ENCODE data around the gene DOCK4.
"Not testable (repeated sequence)": the region's sequence is repeated elsewhere in the genome, so short reads cannot be mapped to it uniquely, and the experiment has no call there.

The DOCK4 gene

GRCh38 chr7:112133328-112133727 is 72.9 kb downstream of the DOCK4 start:
- no peak for DNase-seq (ENCODE audit: low read depth in 2 of 2)

DNA sequence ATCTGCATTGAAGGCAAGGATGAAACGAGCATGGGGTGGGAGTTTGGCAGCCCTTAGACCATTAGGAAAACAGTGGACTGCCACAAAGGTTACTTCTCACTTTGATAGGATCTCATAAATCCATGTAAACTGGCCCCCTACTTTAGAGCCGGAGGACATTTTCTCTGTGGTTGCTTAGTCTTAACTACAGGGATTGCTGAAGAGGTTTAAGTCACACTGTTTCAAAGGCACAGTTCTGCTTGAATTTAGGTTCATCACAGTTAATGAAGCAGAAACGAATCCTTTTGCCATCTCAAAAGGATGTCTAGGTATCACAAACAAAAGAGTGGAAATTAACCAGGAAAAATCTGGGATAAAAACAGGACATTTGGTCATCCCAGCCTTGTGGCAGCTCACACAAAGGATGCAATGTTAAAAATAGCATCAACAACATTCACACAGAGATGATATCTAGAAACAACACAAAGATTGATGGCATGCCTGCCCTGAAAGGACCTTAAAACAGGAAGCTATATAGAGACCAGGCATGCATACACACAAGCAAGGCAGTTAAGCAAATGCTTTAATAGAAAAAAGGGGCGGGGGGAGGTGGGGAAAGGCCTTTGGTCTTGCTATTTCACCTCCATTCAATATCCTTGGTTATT is 74.0 kb downstream of the DOCK4 start:
- DNase-seq (ENCODE audit: low read depth in 2 of 2), result no peak

- no peak for DNase-seq (ENCODE audit: low read depth in 2 of 2)
Measured at GRCh38 chr7:112130729-112131410, 75.3 kb downstream of the DOCK4 start.

DNA sequence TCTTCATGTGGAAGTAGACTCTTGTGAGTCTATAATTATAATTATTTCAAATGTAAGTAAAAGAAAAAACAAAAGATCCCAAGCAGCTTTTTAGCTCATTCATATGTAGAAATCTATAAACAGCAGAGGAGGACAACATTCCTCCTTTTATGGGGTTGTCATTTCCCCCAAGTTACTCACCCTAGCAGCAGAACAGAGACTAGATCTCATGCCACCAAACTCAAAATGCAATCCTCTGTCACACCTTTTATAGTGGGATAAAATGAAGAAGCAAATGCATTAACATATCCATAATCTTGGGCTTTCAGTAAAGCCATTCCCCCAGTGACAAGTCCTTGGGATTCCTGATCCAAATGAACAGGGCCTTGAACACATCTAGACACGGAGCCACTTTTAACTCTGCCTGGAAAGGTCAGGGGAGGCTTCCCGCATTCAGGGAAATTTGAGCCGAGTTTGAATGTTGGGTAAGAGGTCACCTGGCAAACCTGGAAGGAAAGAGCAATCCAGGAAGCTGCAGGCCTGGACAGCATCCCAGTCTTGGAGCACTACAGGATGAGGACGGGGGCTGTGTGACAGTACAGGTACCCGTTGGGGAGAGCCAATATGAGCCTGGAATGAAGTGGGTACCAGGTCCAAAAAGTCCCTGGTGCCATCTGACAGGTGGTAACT is 76.4 kb downstream of the DOCK4 start:
- DNase-seq (ENCODE audit: low read depth in 2 of 2), result no peak

GRCh38 chr7:112128461-112129425 is 77.5 kb downstream of the DOCK4 start:
- not testable (repeated sequence) for DNase-seq (ENCODE audit: low read depth in 2 of 2)

DNA sequence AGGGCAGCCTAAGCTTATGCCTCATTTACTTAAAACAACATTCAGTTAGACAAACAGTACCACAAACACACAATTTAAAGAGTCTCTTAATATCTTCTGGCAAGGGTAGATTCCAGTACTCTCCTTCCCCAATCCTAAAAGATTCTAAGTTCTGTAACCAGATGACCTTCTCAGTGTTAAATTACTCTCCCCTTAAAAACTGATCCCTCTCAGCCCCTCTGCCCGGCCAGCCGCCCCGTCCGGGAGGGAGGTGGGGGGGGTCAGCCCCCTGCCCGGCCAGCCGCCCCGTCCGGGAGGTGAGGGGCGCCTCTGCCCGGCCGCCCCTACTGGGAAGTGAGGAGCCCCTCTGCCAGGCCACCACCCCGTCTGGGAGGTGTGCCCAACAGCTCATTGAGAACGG is 78.2 kb downstream of the DOCK4 start:
- DNase-seq (ENCODE audit: low read depth in 2 of 2), result not testable (repeated sequence)

GRCh38 chr7:112125250-112125649 is 80.9 kb downstream of the DOCK4 start:
- DNase-seq (ENCODE audit: low read depth in 2 of 2), result no peak

- no peak for DNase-seq (ENCODE audit: low read depth in 2 of 2)
Measured at GRCh38 chr7:112124061-112124766, 82.0 kb downstream of the DOCK4 start.

- DNase-seq (ENCODE audit: low read depth in 2 of 2), result no peak
Measured at GRCh38 chr7:112122798-112123197, 83.4 kb downstream of the DOCK4 start.

DNA sequence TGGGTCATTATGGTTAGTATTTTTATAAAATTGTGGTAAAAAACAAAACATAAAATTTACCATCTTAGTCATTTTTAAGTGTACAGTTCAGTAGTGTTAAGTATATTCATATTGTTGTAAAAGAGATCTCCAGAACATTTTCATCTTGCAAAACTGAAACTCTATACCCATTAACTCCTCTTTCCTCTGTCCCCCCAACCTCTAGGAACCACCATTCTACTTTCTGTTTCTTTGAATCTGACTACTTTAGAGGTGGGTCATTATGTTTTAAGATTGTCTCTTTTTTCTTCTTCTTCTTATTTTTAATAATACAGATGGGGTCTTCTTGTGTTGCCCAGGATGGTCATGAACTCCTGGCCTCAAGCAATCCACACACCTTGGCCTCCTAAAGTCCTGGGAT is 84.1 kb downstream of the DOCK4 start:
- no peak for DNase-seq (ENCODE audit: low read depth in 2 of 2)

GRCh38 chr7:112121318-112121717 is 84.9 kb downstream of the DOCK4 start:
- DNase-seq (ENCODE audit: low read depth in 2 of 2), result no peak

DNA sequence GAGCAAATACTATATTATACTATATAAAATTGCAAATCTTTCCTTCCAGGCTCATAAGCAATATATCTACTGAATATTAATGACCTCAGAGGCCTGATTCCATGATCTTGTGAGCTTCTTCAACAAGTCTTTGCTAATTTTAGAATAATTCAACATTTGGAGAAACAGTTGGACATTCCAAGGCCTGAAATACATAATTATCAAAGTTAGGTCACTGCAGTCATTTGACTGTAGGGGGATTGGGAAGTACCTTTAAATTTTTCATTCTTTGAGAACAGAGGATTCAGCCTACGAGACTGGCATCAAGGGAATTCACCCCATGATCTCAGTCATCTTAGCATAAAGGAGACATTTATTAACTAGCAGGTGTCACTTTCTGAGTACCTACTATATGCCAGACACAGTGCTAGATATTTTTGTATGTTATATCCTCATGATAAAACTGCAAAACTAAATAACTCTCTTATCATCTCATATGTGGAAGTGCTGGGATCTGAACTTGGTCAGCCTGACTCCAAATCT is 85.4 kb downstream of the DOCK4 start:
- DNase-seq (ENCODE audit: low read depth in 2 of 2), result no peak

- no peak for DNase-seq (ENCODE audit: low read depth in 2 of 2)
Measured at GRCh38 chr7:112118581-112119566, 87.3 kb downstream of the DOCK4 start.

GRCh38 chr7:112116894-112117293 is 89.3 kb downstream of the DOCK4 start:
- DNase-seq (ENCODE audit: low read depth in 2 of 2), result no peak

DNA sequence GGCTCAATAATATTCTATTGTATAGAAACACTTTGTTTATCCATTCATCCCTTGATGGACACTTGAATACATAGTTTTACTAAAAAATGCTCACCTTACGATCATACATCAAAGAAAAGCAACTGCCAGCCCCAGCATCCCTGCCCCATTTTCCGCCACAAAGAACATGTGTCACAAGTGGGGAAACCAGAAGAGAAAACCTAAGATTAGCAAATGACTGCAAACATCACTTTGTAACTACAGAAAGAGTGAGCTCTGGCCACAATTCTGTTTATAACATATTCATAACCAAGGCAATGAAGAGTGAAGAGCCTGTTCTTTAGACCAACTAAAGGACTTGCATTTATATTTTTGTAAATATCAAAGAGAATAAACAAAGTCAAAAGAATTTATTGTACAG is 89.8 kb downstream of the DOCK4 start:
- DNase-seq (ENCODE audit: low read depth in 2 of 2), result no peak

GRCh38 chr7:112115880-112116279 is 90.3 kb downstream of the DOCK4 start:
- DNase-seq (ENCODE audit: low read depth in 2 of 2), result no peak

GRCh38 chr7:112113913-112114575 is 92.2 kb downstream of the DOCK4 start:
- DNase-seq (ENCODE audit: low read depth in 2 of 2), result no peak

DNA sequence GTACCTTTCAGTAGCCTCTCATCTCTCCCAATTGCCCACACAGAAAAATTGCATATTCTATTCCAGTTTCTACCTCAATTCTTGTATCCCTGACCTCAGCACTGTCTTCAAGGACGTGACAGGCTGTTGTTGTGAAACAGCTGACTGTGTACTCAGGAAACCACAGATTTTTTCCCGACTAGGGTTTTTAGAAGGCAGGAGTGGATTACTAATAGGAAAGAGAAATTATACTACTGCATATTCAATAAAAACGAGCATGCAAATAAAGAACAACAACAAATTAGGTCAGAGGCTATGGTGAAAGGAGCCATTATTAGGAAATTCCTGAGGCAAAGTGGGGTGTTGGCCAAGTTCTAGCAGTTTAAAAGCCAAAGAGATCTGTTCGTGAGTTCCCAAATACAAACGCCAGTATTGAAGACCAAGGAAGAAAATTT is 93.4 kb downstream of the DOCK4 start:
- no peak for DNase-seq (ENCODE audit: low read depth in 2 of 2)

- DNase-seq (ENCODE audit: low read depth in 2 of 2), result no peak
Measured at GRCh38 chr7:112110651-112111050, 95.5 kb downstream of the DOCK4 start.
